Keratinocyte (primary cell): ENCODE data around the gene RGS13. TPM values are rescaled to one million over a fixed set of nuclear protein-coding genes. Genes with fewer than 3 reads are reported as not detected.

Source experiments
- DNase-seq: peaks from one replicate; pipeline ENCODE4 v3.0.0-alpha.2; 2011; ENCODE audit warnings: low read depth, missing footprints, low spot score
- FAIRE-seq: peaks from 2 replicates; lab custom pipeline; 2011; peaks lifted over from hg19 to GRCh38; lab: Jason Lieb, UNC
- H2AFZ ChIP-seq: 2 replicates; pipeline ENCODE4 v1.6.0; 2012; ENCODE audit warnings: low read length, control low read depth, inconsistent platforms; ENCODE audit not compliant: control insufficient read depth
- H3K27ac ChIP-seq: 2 replicates; pipeline ENCODE4 v1.5.1; 2011; ENCODE audit warnings: low read length; ENCODE audit not compliant: control insufficient read depth, insufficient read depth
- H3K27me3 ChIP-seq: 3 replicates; pipeline ENCODE4 v1.6.0; 2011; ENCODE audit warnings: low read length; ENCODE audit not compliant: control insufficient read depth, insufficient read depth; ENCODE audit errors: extremely low read depth
- H3K36me3 ChIP-seq, 2 experiments: 2 replicates in 1 of 2; 3 replicates in 1 of 2; pipeline ENCODE4 v1.5.1; 2011; ENCODE audit warnings: low read length in 2 of 2, mild to moderate bottlenecking in 1 of 2; ENCODE audit not compliant: control insufficient read depth in 2 of 2, insufficient read depth in 2 of 2; ENCODE audit errors: extremely low read depth in 1 of 2
- H3K4me1 ChIP-seq: 3 replicates; pipeline ENCODE4 v1.5.1; 2011; ENCODE audit warnings: low read length; ENCODE audit not compliant: control insufficient read depth, insufficient read depth; ENCODE audit errors: extremely low read depth
- H3K4me2 ChIP-seq: 3 replicates; pipeline ENCODE4 v1.6.0; 2011; ENCODE audit warnings: low read depth, low read length; ENCODE audit not compliant: control insufficient read depth, insufficient read depth; ENCODE audit errors: extremely low read depth
- H3K4me3 ChIP-seq, 3 experiments: fragments of 200-600 bp in 1 of 3; sonication (generic) in 1 of 3; 2 replicates in 2 of 3; 3 replicates in 1 of 3; pipeline ENCODE4 v1.5.1; 2011 to 2016; ENCODE audit warnings: low read length in 3 of 3, mild to moderate bottlenecking in 3 of 3, control low read depth in 2 of 3, inconsistent platforms in 1 of 3, low read depth in 1 of 3, mixed read lengths in 1 of 3, mixed run types in 1 of 3, moderate library complexity in 1 of 3; ENCODE audit not compliant: control insufficient read depth in 2 of 3, insufficient read depth in 2 of 3; ENCODE audit errors: extremely low read depth in 1 of 3
- H3K79me2 ChIP-seq: 2 replicates; pipeline ENCODE4 v1.6.0; 2012; ENCODE audit warnings: low read length; ENCODE audit not compliant: control insufficient read depth, insufficient read depth
- H3K9ac ChIP-seq: 3 replicates; pipeline ENCODE4 v1.6.0; 2011; ENCODE audit warnings: low read length; ENCODE audit not compliant: control insufficient read depth, insufficient read depth; ENCODE audit errors: extremely low read depth
- H3K9me1 ChIP-seq: 3 replicates; pipeline ENCODE4 v1.6.0; 2011; ENCODE audit warnings: low read length; ENCODE audit not compliant: control insufficient read depth, insufficient read depth; ENCODE audit errors: extremely low read depth
- H3K9me3 ChIP-seq: 2 replicates; pipeline ENCODE4 v1.5.1; 2012; ENCODE audit warnings: low read depth, low read length; ENCODE audit not compliant: control insufficient read depth
- H4K20me1 ChIP-seq: 3 replicates; pipeline ENCODE4 v1.6.0; 2011; ENCODE audit warnings: low read length; ENCODE audit not compliant: control insufficient read depth, insufficient read depth; ENCODE audit errors: extremely low read depth
- EZH2 ChIP-seq: IDR thresholded peaks from one replicate; pipeline ENCODE4 v1.6.1; 2012; ENCODE audit warnings: inconsistent platforms, mild to moderate bottlenecking, low read length, moderate library complexity
- dilution Hi-C: fragments of 300-500 bp; cut with MboI; formaldehyde crosslinking; loops from one replicate; pipeline ENCODE4 v1.7.0; 2020; ENCODE audit warnings: low sequenced_read_pairs; ENCODE audit not compliant: extremely low pct_ligation_motif_present
- polyA plus RNA-seq, 5 experiments: library from polyadenylated mRNA; depleted of rRNA in 3 of 5; stranded (reverse) in 3 of 5; stranded (forward) in 1 of 5; unstranded in 1 of 5; fragments of >200 nt; gene quantifications; 1 replicate in 1 of 5; 2 replicates in 3 of 5; 3 replicates in 1 of 5; pipeline versions ENCODE4 v1.2.1 to v1.2.3, GENCODE V29; 2011 to 2012; ENCODE audit warnings: missing spikeins in 2 of 5, low read depth in 1 of 5, low replicate concordance in 1 of 5
- TF ChIP-seq, protein P1 (sequence below), 3 experiments: IDR thresholded peaks in 1 of 3; conservative IDR thresholded peaks in 1 of 3; optimal IDR thresholded peaks in 1 of 3; 2 replicates in 2 of 3; 3 replicates in 1 of 3; pipeline versions ENCODE3 to v1.5.1; 2011; ENCODE audit warnings: low read length in 3 of 3, mild to moderate bottlenecking in 3 of 3, moderate library complexity in 2 of 3, control low read depth in 1 of 3, inconsistent platforms in 1 of 3; ENCODE audit not compliant: insufficient read depth in 2 of 3; ENCODE audit errors: extremely low read depth in 1 of 3

RGS13 gene
- polyA plus RNA-seq, 1 donor (not counting 4 experiments of a cell fraction or from before 2014, with no cell fraction given): not detected

DNA sequence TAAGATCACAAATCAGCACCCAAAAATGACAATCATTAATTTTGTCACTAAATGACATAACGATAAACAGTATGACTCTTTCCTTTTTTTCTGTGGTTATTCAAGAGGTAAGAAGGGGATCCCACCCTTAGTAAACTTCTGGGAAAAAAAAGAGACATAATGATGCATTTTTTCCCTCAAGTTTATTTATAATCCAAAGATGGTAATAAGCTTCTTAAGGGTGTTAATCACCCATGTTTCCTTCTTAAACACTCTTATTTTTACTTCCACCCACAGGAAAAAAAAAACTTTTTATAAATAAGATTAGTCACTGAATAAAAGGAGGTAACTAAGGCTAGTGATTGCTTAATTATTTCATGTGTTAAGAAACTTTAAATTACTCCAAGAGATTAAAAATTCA, 35.7 kb upstream of the RGS13 start:
- Histone ChIP-seq H3K9me1 (no peaks in the 10 kb centered on the region), H3K79me2 (no peaks in the 10 kb centered on the region), H3K4me3 (no peak overlapping the region), H2AFZ (no peak overlapping the region), H3K27me3 (no peaks in the 10 kb centered on the region), H3K36me3 (no peaks in the 10 kb centered on the region), H3K27ac (no peak overlapping the region), H3K4me1 (peaks cover 3% of the 10 kb centered on the region), H3K9me3 (no peaks in the 10 kb centered on the region), H3K9ac (no peak overlapping the region), H3K4me2 (no peak overlapping the region), H4K20me1 (no peaks in the 10 kb centered on the region)
- dilution Hi-C loops: no loop called here
- TF ChIP-seq, protein P1, sequence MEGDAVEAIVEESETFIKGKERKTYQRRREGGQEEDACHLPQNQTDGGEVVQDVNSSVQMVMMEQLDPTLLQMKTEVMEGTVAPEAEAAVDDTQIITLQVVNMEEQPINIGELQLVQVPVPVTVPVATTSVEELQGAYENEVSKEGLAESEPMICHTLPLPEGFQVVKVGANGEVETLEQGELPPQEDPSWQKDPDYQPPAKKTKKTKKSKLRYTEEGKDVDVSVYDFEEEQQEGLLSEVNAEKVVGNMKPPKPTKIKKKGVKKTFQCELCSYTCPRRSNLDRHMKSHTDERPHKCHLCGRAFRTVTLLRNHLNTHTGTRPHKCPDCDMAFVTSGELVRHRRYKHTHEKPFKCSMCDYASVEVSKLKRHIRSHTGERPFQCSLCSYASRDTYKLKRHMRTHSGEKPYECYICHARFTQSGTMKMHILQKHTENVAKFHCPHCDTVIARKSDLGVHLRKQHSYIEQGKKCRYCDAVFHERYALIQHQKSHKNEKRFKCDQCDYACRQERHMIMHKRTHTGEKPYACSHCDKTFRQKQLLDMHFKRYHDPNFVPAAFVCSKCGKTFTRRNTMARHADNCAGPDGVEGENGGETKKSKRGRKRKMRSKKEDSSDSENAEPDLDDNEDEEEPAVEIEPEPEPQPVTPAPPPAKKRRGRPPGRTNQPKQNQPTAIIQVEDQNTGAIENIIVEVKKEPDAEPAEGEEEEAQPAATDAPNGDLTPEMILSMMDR (optimal IDR thresholded peaks at IDR 0.05 in 1 of 3, IDR thresholded peaks at IDR 0.05 in 1 of 3, conservative IDR thresholded peaks at IDR 0.05 in 1 of 3; ENCODE audit: extremely low read depth in 1 of 3, insufficient read depth in 2 of 3, low read length in 3 of 3): no peak
- no peak for TF ChIP-seq EZH2
- DNase-seq (no peak), FAIRE-seq (no peak)

GRCh38 chr1:192601143-192601542, 34.8 kb upstream of the RGS13 start:
- H3K36me3 ChIP-seq: no peaks in the 10 kb centered on the region
- no peak for DNase-seq
- no peaks in the 10 kb centered on the region for H3K9me1 ChIP-seq
- H3K79me2 ChIP-seq: no peaks in the 10 kb centered on the region
- no peak overlapping the region for H3K9ac ChIP-seq
- H3K27ac ChIP-seq: no peak overlapping the region
- H3K27me3 ChIP-seq: no peaks in the 10 kb centered on the region
- no peak for TF ChIP-seq EZH2
- TF ChIP-seq, protein P1 (optimal IDR thresholded peaks at IDR 0.05 in 1 of 3, IDR thresholded peaks at IDR 0.05 in 1 of 3, conservative IDR thresholded peaks at IDR 0.05 in 1 of 3; ENCODE audit: extremely low read depth in 1 of 3, insufficient read depth in 2 of 3, low read length in 3 of 3): no peak
- dilution Hi-C loops: no loop called here
- no peak overlapping the region for H2AFZ ChIP-seq
- H3K4me3 ChIP-seq: no peak overlapping the region
- no peaks in the 10 kb centered on the region for H3K9me3 ChIP-seq
- H3K4me2 ChIP-seq: no peak overlapping the region
- H3K4me1 ChIP-seq: peaks cover 3% of the 10 kb centered on the region
- no peak for FAIRE-seq
- no peaks in the 10 kb centered on the region for H4K20me1 ChIP-seq
